Left ventricle myocardium inferior (tissue), 1 donor: Measurements from ENCODE around the gene SLC6A13. TPM values are rescaled to one million over a fixed set of nuclear protein-coding genes. Genes with fewer than 3 reads are reported as not detected.

ENCODE experiments used
- DNase-seq: peaks from one replicate; pipeline ENCODE4 v3.0.0-alpha.2; 2020
- H3K27ac ChIP-seq: fragments of 200-600 bp; replicated peaks from 2 replicates; pipeline ENCODE4 v1.8.0; 2021
- H3K27me3 ChIP-seq: fragments of 200-600 bp; 2 replicates; pipeline ENCODE4 v1.8.0; 2021; ENCODE audit warnings: low read depth
- H3K36me3 ChIP-seq: fragments of 200-600 bp; 2 replicates; pipeline ENCODE4 v1.8.0; 2021
- H3K4me1 ChIP-seq: fragments of 200-600 bp; 2 replicates; pipeline ENCODE4 v1.8.0; 2021
- H3K4me3 ChIP-seq: fragments of 200-600 bp; 2 replicates; pipeline ENCODE4 v1.8.0; 2021; ENCODE audit warnings: mild to moderate bottlenecking, moderate library complexity
- H3K9me3 ChIP-seq: fragments of 200-600 bp; replicated peaks from 2 replicates; pipeline ENCODE4 v1.8.0; 2021
- intact Hi-C: fragments of 100-400 bp; cut with micrococcal nuclease; formaldehyde crosslinking; loops from one replicate; pipeline ENCODE4 v1.11.0; 2022
- total RNA-seq: library from RNA; stranded (reverse); fragmentation: NEBNext Ultra II Directional; extraction: Animal tissue kit (Norgen Biotek cat#: 25700); gene quantifications from one replicate; pipeline ENCODE4 v1.2.1, GENCODE V29; 2021
- TF ChIP-seq, protein P1 (sequence below): fragments of 200-600 bp; IDR thresholded peaks from 2 replicates; pipeline ENCODE4 v1.8.0; 2021; ENCODE audit warnings: antibody characterized with exemption, mild to moderate bottlenecking, borderline replicate concordance
- donor health status: DM: no; HTN: yes; CAD: no; lungs with severe emphysema.

The SLC6A13 gene
- total RNA-seq, 1 donor from 2014 or later: 1.8 TPM

DNA sequence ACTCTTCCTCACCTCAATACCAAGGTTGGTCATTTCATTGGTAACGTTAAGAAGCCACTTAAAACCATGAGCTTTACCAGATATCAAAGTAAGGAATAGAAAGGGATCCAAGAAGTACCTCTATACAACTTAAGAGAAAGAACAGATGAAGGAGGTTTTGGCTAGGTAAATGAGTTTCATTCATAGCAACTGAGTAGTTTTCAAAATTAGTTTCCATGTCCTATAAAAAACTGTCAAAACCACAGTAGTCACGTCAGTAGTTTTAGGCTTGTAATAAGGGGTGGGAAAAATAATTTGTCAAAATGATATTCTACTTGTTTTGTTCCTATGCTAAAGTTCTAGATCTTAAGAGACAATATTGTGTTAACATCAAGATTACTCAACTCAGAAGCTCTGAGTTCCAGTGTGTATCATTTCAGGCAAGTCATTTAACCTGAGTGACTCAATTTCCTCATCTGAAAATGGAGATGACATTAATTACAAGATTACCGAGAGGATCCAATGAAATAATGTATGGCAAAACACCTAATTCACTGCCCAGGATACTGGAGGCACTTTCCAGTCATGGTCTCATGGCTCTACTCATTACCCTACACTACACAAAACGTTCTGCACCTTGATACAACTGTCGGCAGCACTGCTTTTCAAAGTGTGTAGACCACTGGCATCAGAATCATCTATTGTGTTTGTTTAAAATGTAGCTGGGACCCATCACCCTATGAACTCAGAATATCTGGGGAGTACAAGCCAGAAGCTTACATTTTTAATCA lies 24.1 kb upstream of the SLC6A13 start:
- DNase-seq: no peak
- Histone ChIP-seq H3K27ac (no peak overlapping the region), H3K4me1 (peaks cover 15% of the 10 kb centered on the region), H3K4me3 (no peak overlapping the region), H3K36me3 (peaks cover 46% of the 10 kb centered on the region), H3K9me3 (no peaks in the 10 kb centered on the region), H3K27me3 (no peaks in the 10 kb centered on the region)
- TF ChIP-seq, protein P1, sequence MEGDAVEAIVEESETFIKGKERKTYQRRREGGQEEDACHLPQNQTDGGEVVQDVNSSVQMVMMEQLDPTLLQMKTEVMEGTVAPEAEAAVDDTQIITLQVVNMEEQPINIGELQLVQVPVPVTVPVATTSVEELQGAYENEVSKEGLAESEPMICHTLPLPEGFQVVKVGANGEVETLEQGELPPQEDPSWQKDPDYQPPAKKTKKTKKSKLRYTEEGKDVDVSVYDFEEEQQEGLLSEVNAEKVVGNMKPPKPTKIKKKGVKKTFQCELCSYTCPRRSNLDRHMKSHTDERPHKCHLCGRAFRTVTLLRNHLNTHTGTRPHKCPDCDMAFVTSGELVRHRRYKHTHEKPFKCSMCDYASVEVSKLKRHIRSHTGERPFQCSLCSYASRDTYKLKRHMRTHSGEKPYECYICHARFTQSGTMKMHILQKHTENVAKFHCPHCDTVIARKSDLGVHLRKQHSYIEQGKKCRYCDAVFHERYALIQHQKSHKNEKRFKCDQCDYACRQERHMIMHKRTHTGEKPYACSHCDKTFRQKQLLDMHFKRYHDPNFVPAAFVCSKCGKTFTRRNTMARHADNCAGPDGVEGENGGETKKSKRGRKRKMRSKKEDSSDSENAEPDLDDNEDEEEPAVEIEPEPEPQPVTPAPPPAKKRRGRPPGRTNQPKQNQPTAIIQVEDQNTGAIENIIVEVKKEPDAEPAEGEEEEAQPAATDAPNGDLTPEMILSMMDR: no peak
- intact Hi-C loops: no loop called here

DNA sequence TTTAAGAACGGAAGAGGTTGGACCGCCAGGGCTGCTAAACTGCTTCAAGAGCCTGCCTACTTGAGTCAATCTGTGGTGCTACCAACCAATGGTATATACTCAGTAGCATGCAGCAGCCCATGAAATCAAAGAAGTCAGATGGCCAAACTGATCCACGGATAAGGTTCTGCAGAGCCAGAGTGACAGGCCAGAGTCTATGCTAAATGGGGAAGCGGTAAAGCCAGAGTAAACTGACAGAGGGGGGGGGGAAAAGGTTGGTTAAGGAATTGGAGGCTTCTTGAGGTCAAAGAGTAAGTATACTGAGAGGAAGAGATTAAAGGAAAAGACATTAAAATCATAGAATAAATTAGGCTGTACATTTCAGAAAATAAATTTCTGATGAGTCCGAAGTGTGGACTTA lies 15.4 kb upstream of the SLC6A13 start:
- DNase-seq: no peak
- H3K9me3 ChIP-seq: no peaks in the 10 kb centered on the region
- no peak overlapping the region for H3K27ac ChIP-seq
- H3K4me3 ChIP-seq: no peak overlapping the region
- no peaks in the 10 kb centered on the region for H3K4me1 ChIP-seq
- TF ChIP-seq, protein P1: no peak
- H3K36me3 ChIP-seq: peaks cover 17% of the 10 kb centered on the region
- no peaks in the 10 kb centered on the region for H3K27me3 ChIP-seq
- intact Hi-C loops: no loop called here

DNA sequence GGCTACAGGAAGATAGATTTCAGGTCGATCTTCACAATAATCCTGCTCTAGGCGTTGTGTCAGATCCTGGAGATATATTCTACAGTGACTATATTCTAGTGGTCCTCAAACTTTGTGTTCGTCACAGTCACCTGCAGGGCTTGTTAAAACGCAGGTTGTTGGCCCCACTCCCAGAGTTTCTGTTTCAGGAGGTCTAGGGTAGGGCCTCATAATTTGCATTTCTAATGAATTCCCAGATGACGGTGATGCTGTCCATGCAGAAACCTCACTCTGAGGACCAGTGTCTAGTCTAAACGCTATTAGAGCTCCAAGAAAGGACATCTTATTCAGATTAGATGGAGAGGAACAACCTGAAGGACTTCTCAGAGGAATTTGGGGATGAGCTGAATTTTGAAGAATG lies 13.2 kb upstream of the SLC6A13 start:
- Histone ChIP-seq H3K36me3 (peaks cover 17% of the 10 kb centered on the region), H3K27ac (no peak overlapping the region), H3K9me3 (no peaks in the 10 kb centered on the region), H3K4me1 (peaks cover 8% of the 10 kb centered on the region), H3K4me3 (no peak overlapping the region), H3K27me3 (no peaks in the 10 kb centered on the region)
- TF ChIP-seq, protein P1: no peak
- DNase-seq: no peak
- intact Hi-C loops: no loop called here

DNA sequence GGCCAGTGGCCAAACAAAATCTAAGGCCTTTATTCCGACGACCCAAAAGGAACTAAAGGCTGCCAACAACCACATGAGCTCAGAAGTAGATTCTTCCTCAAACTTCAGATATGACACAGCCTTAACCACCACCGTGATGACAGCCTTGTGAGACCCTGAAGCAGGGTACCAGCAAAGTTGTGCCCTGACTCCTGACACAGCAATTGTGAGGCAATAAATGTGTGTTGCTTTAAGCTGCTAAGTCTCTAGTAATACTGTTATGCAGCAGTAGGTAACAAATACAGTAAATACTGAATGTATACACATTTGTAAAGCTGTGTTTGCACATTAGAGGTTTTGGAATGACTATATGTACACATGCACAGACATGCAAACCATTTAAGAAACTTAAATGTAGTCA lies 10.7 kb upstream of the SLC6A13 start:
- no peak overlapping the region for H3K4me3 ChIP-seq
- H3K36me3 ChIP-seq: peaks cover 2% of the 10 kb centered on the region
- DNase-seq: no peak
- H3K27ac ChIP-seq: no peak overlapping the region
- intact Hi-C loops: no loop called here
- peaks cover 14% of the 10 kb centered on the region for H3K4me1 ChIP-seq
- no peaks in the 10 kb centered on the region for H3K9me3 ChIP-seq
- no peaks in the 10 kb centered on the region for H3K27me3 ChIP-seq
- TF ChIP-seq, protein P1: no peak

DNA sequence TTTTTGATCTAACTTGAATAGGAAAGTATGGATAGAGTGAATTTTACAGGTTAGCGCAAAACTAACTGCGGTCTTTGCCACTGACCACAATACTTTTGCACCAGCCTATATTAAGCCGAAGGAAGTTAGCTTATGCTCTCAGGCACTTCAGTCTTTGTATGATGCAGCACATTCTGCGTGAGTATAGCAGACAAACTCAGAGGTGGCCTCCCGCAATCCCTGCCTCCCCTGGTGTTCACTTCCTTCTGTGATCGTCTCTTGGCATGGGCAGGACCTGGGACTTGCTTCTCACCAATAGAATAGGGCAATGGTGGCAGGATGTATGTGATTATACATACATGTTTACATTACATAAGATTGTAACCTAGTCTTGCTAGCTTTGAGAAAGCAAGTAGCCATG lies 10.3 kb upstream of the SLC6A13 start:
- TF ChIP-seq, protein P1: no peak
- H3K4me1 ChIP-seq: peaks cover 18% of the 10 kb centered on the region

More for the DNA sequence above, 10.3 kb upstream of the SLC6A13 start:
- DNase-seq: no peak
- H3K36me3 ChIP-seq: no peaks in the 10 kb centered on the region
- H3K27me3 ChIP-seq: no peaks in the 10 kb centered on the region
- intact Hi-C loops: no loop called here
- no peak overlapping the region for H3K4me3 ChIP-seq
- H3K27ac ChIP-seq: no peak overlapping the region
- no peaks in the 10 kb centered on the region for H3K9me3 ChIP-seq
